ENCODE data around the gene AKR1C1. TPM values are rescaled to one million over a fixed set of nuclear protein-coding genes. Genes with fewer than 3 reads are reported as not detected.
"Not testable (repeated sequence)": the region's sequence is repeated elsewhere in the genome, so short reads cannot be mapped to it uniquely, and the experiment has no call there.

Gene AKR1C1
- total RNA-seq, 1 donor from 2014 or later = 54.5 TPM

GRCh38 chr10:4931587-4931986, 31.6 kb upstream of the AKR1C1 start:
- H3K9me3 ChIP-seq = peaks cover 9% of the 10 kb centered on the region
- DNase-seq (no peak), ATAC-seq (no peak)
- no peaks in the 10 kb centered on the region for H3K27me3 ChIP-seq (ENCODE audit: low read depth)
- H3K27ac ChIP-seq = no peak overlapping the region
- intact Hi-C loops (cut with DNase I) = no loop called here
- H3K4me3 ChIP-seq = no peak overlapping the region
- no peaks in the 10 kb centered on the region for H3K36me3 ChIP-seq
- no peak for TF ChIP-seq CTCF (IDR thresholded peaks at IDR 0.05)
- H3K4me1 ChIP-seq = no peaks in the 10 kb centered on the region

GRCh38 chr10:4934391-4934987, 28.7 kb upstream of the AKR1C1 start:
- peaks cover 3% of the 10 kb centered on the region for H3K9me3 ChIP-seq
- H3K4me1 ChIP-seq = no peaks in the 10 kb centered on the region
- H3K36me3 ChIP-seq = no peaks in the 10 kb centered on the region
- H3K27me3 ChIP-seq (ENCODE audit: low read depth) = no peaks in the 10 kb centered on the region
- DNase-seq (no peak), ATAC-seq (no peak)
- TF ChIP-seq CTCF (IDR thresholded peaks at IDR 0.05) = no peak
- no peak overlapping the region for H3K27ac ChIP-seq
- intact Hi-C loops (cut with DNase I) = no loop called here
- H3K4me3 ChIP-seq = no peak overlapping the region

GRCh38 chr10:4937346-4937745, 25.9 kb upstream of the AKR1C1 start:
- H3K4me3 ChIP-seq = no peak overlapping the region
- no peak overlapping the region for H3K27ac ChIP-seq
- intact Hi-C loops (cut with DNase I) = no loop called here
- H3K9me3 ChIP-seq = no peaks in the 10 kb centered on the region
- H3K27me3 ChIP-seq (ENCODE audit: low read depth) = no peaks in the 10 kb centered on the region
- peaks cover 9% of the 10 kb centered on the region for H3K4me1 ChIP-seq
- no peak for TF ChIP-seq CTCF (IDR thresholded peaks at IDR 0.05)
- no peak for DNase-seq
- no peak for ATAC-seq
- H3K36me3 ChIP-seq = no peaks in the 10 kb centered on the region

- peaks cover 20% of the 10 kb centered on the region for H3K4me1 ChIP-seq
- intact Hi-C loops (cut with DNase I) = no loop called here
- H3K27me3 ChIP-seq (ENCODE audit: low read depth) = no peaks in the 10 kb centered on the region
- no peaks in the 10 kb centered on the region for H3K36me3 ChIP-seq
- H3K4me3 ChIP-seq = no peak overlapping the region
- no peaks in the 10 kb centered on the region for H3K9me3 ChIP-seq
- ATAC-seq = no peak
- no peak for DNase-seq
- H3K27ac ChIP-seq = no peak overlapping the region
- no peak for TF ChIP-seq CTCF (IDR thresholded peaks at IDR 0.05)
Observed at GRCh38 chr10:4939224-4940072, 23.8 kb upstream of the AKR1C1 start.

- H3K27ac ChIP-seq; intact Hi-C loops (cut with DNase I); H3K4me3 ChIP-seq; H3K9me3 ChIP-seq; H3K27me3 ChIP-seq (ENCODE audit: low read depth); ATAC-seq; DNase-seq; H3K36me3 ChIP-seq: not testable (repeated sequence)
- peaks cover 20% of the 10 kb centered on the region for H3K4me1 ChIP-seq
Observed at GRCh38 chr10:4940073-4940428, 23.2 kb upstream of the AKR1C1 start.

- H3K4me3 ChIP-seq; H3K27me3 ChIP-seq (ENCODE audit: low read depth); H3K27ac ChIP-seq; ATAC-seq; H3K36me3 ChIP-seq; DNase-seq; intact Hi-C loops (cut with DNase I); H3K9me3 ChIP-seq: not testable (repeated sequence)
- peaks cover 20% of the 10 kb centered on the region for H3K4me1 ChIP-seq
Observed at GRCh38 chr10:4940909-4941308, 22.3 kb upstream of the AKR1C1 start.

All from lower lobe of right lung (tissue), 2 donors.